PFSK-1 (cell line): Measurements from ENCODE around the gene GNA15.

Experiments used
- FOXP2 ChIP-seq: optimal IDR thresholded peaks from 2 replicates; pipeline ENCODE3; 2011; ENCODE audit warnings: borderline replicate concordance, control low read depth, inconsistent platforms; ENCODE audit not compliant: insufficient read depth; ENCODE audit errors: extremely low read length, extremely low read depth
- POLR2AphosphoS5 ChIP-seq: IDR thresholded peaks from 2 replicates; pipeline ENCODE4 v1.6.1; 2012; ENCODE audit warnings: low read depth, mild to moderate bottlenecking, control low read depth, low read length, moderate library complexity
- SIN3A ChIP-seq: IDR thresholded peaks from 2 replicates; pipeline ENCODE4 v1.6.1; 2012; ENCODE audit warnings: mild to moderate bottlenecking, low read length, moderate library complexity, borderline replicate concordance; ENCODE audit not compliant: insufficient read depth
- TAF1 ChIP-seq: IDR thresholded peaks from 2 replicates; pipeline ENCODE4 v1.6.1; 2012; ENCODE audit warnings: low read length, control low read depth, borderline replicate concordance; ENCODE audit not compliant: insufficient read depth
- TF ChIP-seq, protein P1 (sequence below), 2 experiments: IDR thresholded peaks; 2 replicates each; pipeline versions ENCODE4 v1.6.1 to v1.8.0; 2011 to 2012; ENCODE audit warnings: low read depth in 2 of 2, low read length in 2 of 2, control low read depth in 1 of 2, inconsistent platforms in 1 of 2, mild to moderate bottlenecking in 1 of 2, moderate library complexity in 1 of 2; ENCODE audit not compliant: insufficient read depth in 1 of 2

- TF ChIP-seq TAF1 (no peak), POLR2AphosphoS5 (no peak), SIN3A (no peak), FOXP2 (no peak)
- TF ChIP-seq, protein P1, sequence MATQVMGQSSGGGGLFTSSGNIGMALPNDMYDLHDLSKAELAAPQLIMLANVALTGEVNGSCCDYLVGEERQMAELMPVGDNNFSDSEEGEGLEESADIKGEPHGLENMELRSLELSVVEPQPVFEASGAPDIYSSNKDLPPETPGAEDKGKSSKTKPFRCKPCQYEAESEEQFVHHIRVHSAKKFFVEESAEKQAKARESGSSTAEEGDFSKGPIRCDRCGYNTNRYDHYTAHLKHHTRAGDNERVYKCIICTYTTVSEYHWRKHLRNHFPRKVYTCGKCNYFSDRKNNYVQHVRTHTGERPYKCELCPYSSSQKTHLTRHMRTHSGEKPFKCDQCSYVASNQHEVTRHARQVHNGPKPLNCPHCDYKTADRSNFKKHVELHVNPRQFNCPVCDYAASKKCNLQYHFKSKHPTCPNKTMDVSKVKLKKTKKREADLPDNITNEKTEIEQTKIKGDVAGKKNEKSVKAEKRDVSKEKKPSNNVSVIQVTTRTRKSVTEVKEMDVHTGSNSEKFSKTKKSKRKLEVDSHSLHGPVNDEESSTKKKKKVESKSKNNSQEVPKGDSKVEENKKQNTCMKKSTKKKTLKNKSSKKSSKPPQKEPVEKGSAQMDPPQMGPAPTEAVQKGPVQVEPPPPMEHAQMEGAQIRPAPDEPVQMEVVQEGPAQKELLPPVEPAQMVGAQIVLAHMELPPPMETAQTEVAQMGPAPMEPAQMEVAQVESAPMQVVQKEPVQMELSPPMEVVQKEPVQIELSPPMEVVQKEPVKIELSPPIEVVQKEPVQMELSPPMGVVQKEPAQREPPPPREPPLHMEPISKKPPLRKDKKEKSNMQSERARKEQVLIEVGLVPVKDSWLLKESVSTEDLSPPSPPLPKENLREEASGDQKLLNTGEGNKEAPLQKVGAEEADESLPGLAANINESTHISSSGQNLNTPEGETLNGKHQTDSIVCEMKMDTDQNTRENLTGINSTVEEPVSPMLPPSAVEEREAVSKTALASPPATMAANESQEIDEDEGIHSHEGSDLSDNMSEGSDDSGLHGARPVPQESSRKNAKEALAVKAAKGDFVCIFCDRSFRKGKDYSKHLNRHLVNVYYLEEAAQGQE (IDR thresholded peaks at IDR 0.05; ENCODE audit: insufficient read depth in 1 of 2, low read depth in 2 of 2, low read length in 2 of 2): no peak
These were observed 60.5 kb downstream of the GNA15 start for GRCh38 chr19:3196064-3196932.
